NK-92 (cell line): Measurements from ENCODE around the gene CELF4.

Experiments used
- DNase-seq: peaks from one replicate; lab custom pipeline; 2025; ENCODE audit not compliant: unreplicated experiment; lab: John Stamatoyannopoulos, UW

CELF4 gene

GRCh38 chr18:37447962-37448888 is 117.4 kb downstream of the CELF4 start:
- DNase-seq, result no peak

GRCh38 chr18:37445836-37446235 is 119.8 kb downstream of the CELF4 start:
- no peak for DNase-seq

GRCh38 chr18:37445368-37445767 is 120.2 kb downstream of the CELF4 start:
- no peak for DNase-seq

- no peak for DNase-seq
Observed at GRCh38 chr18:37443325-37444055, 122.1 kb downstream of the CELF4 start.

- no peak for DNase-seq
Observed at GRCh38 chr18:37442477-37442876, 123.1 kb downstream of the CELF4 start.

GRCh38 chr18:37441821-37442220 is 123.8 kb downstream of the CELF4 start:
- DNase-seq, result no peak

GRCh38 chr18:37440206-37440605 is 125.4 kb downstream of the CELF4 start:
- no peak for DNase-seq

- DNase-seq, result no peak
Observed at GRCh38 chr18:37438417-37439180, 127.0 kb downstream of the CELF4 start.

GRCh38 chr18:37435996-37436395 is 129.6 kb downstream of the CELF4 start:
- DNase-seq, result no peak

- no peak for DNase-seq
Observed at GRCh38 chr18:37435150-37435867, 130.3 kb downstream of the CELF4 start.

GRCh38 chr18:37434161-37434860 is 131.3 kb downstream of the CELF4 start:
- no peak for DNase-seq

- no peak for DNase-seq
Observed at GRCh38 chr18:37432436-37433195, 133.0 kb downstream of the CELF4 start.

- DNase-seq, result no peak
Observed at GRCh38 chr18:37430357-37431076, 135.1 kb downstream of the CELF4 start.

- DNase-seq, result no peak
Observed at GRCh38 chr18:37429791-37430190, 135.8 kb downstream of the CELF4 start.

GRCh38 chr18:37428288-37428974 is 137.2 kb downstream of the CELF4 start:
- DNase-seq, result no peak

- no peak for DNase-seq
Observed at GRCh38 chr18:37426586-37426985, 139.0 kb downstream of the CELF4 start.

GRCh38 chr18:37425222-37425621 is 140.4 kb downstream of the CELF4 start:
- DNase-seq, result no peak

GRCh38 chr18:37424507-37424906 is 141.1 kb downstream of the CELF4 start:
- DNase-seq, result no peak
